H9 (cell line): ENCODE data around the gene C12orf75. TPM values are rescaled to one million over a fixed set of nuclear protein-coding genes. Genes with fewer than 3 reads are reported as not detected.

Experiments
- DNase-seq: peaks from one replicate; pipeline ENCODE4 v3.0.0-alpha.2; 2017
- H2AFZ ChIP-seq: one replicate; pipeline ENCODE4 v1.6.1; 2013; ENCODE audit warnings: mild to moderate bottlenecking, low read length, control low read depth, moderate library complexity
- H2AK5ac ChIP-seq: 2 replicates; pipeline ENCODE4 v1.6.1; 2013; ENCODE audit warnings: low read length, control low read depth, mixed read lengths; ENCODE audit not compliant: insufficient read length
- H2BK120ac ChIP-seq: one replicate; pipeline ENCODE4 v1.6.1; 2013; ENCODE audit warnings: low read depth, mild to moderate bottlenecking, low read length, control low read depth, inconsistent platforms; ENCODE audit not compliant: poor library complexity, severe bottlenecking
- H2BK12ac ChIP-seq: 2 replicates; pipeline ENCODE4 v1.6.1; 2013; ENCODE audit warnings: low read length, control low read depth, mixed read lengths, low read depth; ENCODE audit not compliant: insufficient read length
- H2BK15ac ChIP-seq: 2 replicates; pipeline ENCODE4 v1.6.1; 2013; ENCODE audit warnings: low read depth, low read length, control low read depth
- H2BK20ac ChIP-seq: one replicate; pipeline ENCODE4 v1.6.1; 2013; ENCODE audit warnings: low read depth, mild to moderate bottlenecking, low read length, control low read depth, inconsistent platforms; ENCODE audit not compliant: poor library complexity, severe bottlenecking
- H2BK5ac ChIP-seq: 2 replicates; pipeline ENCODE4 v1.6.1; 2013; ENCODE audit warnings: low read length, control low read depth, mixed read lengths; ENCODE audit not compliant: insufficient read length
- H3K14ac ChIP-seq: 2 replicates; pipeline ENCODE4 v1.6.1; 2013; ENCODE audit warnings: low read length, control low read depth; ENCODE audit not compliant: insufficient read depth
- H3K18ac ChIP-seq: 2 replicates; pipeline ENCODE4 v1.6.1; 2013; ENCODE audit warnings: low read depth, mild to moderate bottlenecking, mixed read lengths, low read length, control low read depth; ENCODE audit not compliant: insufficient read length
- H3K23ac ChIP-seq: 2 replicates; pipeline ENCODE4 v1.6.1; 2013; ENCODE audit warnings: low read length, control low read depth, mixed read lengths, low read depth; ENCODE audit not compliant: insufficient read length
- H3K23me2 ChIP-seq: 2 replicates; pipeline ENCODE4 v1.6.1; 2013; ENCODE audit warnings: low read depth, mild to moderate bottlenecking, mixed read lengths, low read length, control low read depth; ENCODE audit not compliant: insufficient read length, poor library complexity, severe bottlenecking
- H3K27ac ChIP-seq: 2 replicates; pipeline ENCODE4 v1.5.1; 2013; ENCODE audit warnings: low read length, control low read depth, mixed read lengths, low read depth; ENCODE audit not compliant: insufficient read length
- H3K27me3 ChIP-seq: 2 replicates; pipeline ENCODE4 v1.6.1; 2013; ENCODE audit warnings: low read length, control low read depth, inconsistent platforms; ENCODE audit not compliant: insufficient read depth
- H3K4ac ChIP-seq: 2 replicates; pipeline ENCODE4 v1.6.1; 2013; ENCODE audit warnings: low read depth, mild to moderate bottlenecking, control low read depth, inconsistent platforms, low read length, moderate library complexity
- H3K4me1 ChIP-seq: 2 replicates; pipeline ENCODE4 v1.6.1; 2013; ENCODE audit warnings: low read length, control low read depth, inconsistent platforms; ENCODE audit not compliant: insufficient read depth
- H3K4me2 ChIP-seq: 2 replicates; pipeline ENCODE4 v1.6.1; 2013; ENCODE audit warnings: low read length, control low read depth, mixed read lengths; ENCODE audit not compliant: insufficient read length, insufficient read depth
- H3K56ac ChIP-seq: 2 replicates; pipeline ENCODE4 v1.6.1; 2013; ENCODE audit warnings: low read depth, mild to moderate bottlenecking, mixed read lengths, low read length, control low read depth; ENCODE audit not compliant: insufficient read length
- H3K79me1 ChIP-seq: 2 replicates; pipeline ENCODE4 v1.6.1; 2013; ENCODE audit warnings: low read depth, mild to moderate bottlenecking, moderate library complexity, low read length, control low read depth, inconsistent platforms; ENCODE audit not compliant: insufficient read depth, poor library complexity, severe bottlenecking
- H3K79me2 ChIP-seq: 2 replicates; pipeline ENCODE4 v1.6.1; 2013; ENCODE audit warnings: low read length, control low read depth, inconsistent platforms; ENCODE audit not compliant: insufficient read depth
- H3K9ac ChIP-seq: 2 replicates; pipeline ENCODE4 v1.6.1; 2013; ENCODE audit warnings: low read length, control low read depth, mixed read lengths; ENCODE audit not compliant: insufficient read length; ENCODE audit errors: extremely low read depth
- H3K9me3 ChIP-seq: one replicate; pipeline ENCODE4 v1.6.1; 2013; ENCODE audit warnings: low read depth, low read length, inconsistent platforms; ENCODE audit not compliant: control insufficient read depth
- H3T11ph ChIP-seq: one replicate; pipeline ENCODE4 v1.6.1; 2013; ENCODE audit warnings: mild to moderate bottlenecking, low read length, control low read depth, inconsistent platforms
- H4K20me1 ChIP-seq: one replicate; pipeline ENCODE4 v1.6.1; 2013; ENCODE audit not compliant: control insufficient read depth, insufficient read length, insufficient read depth
- H4K5ac ChIP-seq: 2 replicates; pipeline ENCODE4 v1.6.1; 2013; ENCODE audit warnings: low read depth, mild to moderate bottlenecking, mixed read lengths, low read length, control low read depth; ENCODE audit not compliant: insufficient read length
- H4K8ac ChIP-seq: replicated peaks from 2 replicates; pipeline ENCODE4 v1.6.1; 2013; ENCODE audit warnings: low read length, control low read depth, mixed read lengths, low read depth; ENCODE audit not compliant: insufficient read length
- H4K91ac ChIP-seq: 2 replicates; pipeline ENCODE4 v1.6.1; 2013; ENCODE audit warnings: low read depth, mild to moderate bottlenecking, moderate library complexity, mixed read lengths, low read length, control low read depth; ENCODE audit not compliant: insufficient read length
- H3K27ac Mint-ChIP-seq, 3 experiments: 2 replicates in 2 of 3; 3 replicates in 1 of 3; pipeline ENCODE4 v1.8.0; 2020 to 2021; ENCODE audit warnings: mixed read lengths in 3 of 3, mild to moderate bottlenecking in 1 of 3, moderate library complexity in 1 of 3
- H3K27me3 Mint-ChIP-seq: 2 replicates; pipeline ENCODE4 v1.8.0; 2021; ENCODE audit warnings: low read depth, mild to moderate bottlenecking, moderate library complexity, mixed read lengths
- H3K36me3 Mint-ChIP-seq, 3 experiments: 2 replicates in 2 of 3; 3 replicates in 1 of 3; pipeline ENCODE4 v1.8.0; 2020 to 2021; ENCODE audit warnings: low read depth in 3 of 3, mixed read lengths in 3 of 3; ENCODE audit not compliant: insufficient read depth in 1 of 3
- H3K4me1 Mint-ChIP-seq, 2 experiments: 2 replicates each; pipeline ENCODE4 v1.8.0; 2020; ENCODE audit warnings: mixed read lengths in 2 of 2
- H3K4me3 Mint-ChIP-seq, 2 experiments: 2 replicates in 1 of 2; 3 replicates in 1 of 2; pipeline ENCODE4 v1.8.0; 2020 to 2021; ENCODE audit warnings: mild to moderate bottlenecking in 2 of 2, mixed read lengths in 2 of 2, moderate library complexity in 1 of 2
- H3K9me3 Mint-ChIP-seq, 2 experiments: 2 replicates in 1 of 2; 3 replicates in 1 of 2; pipeline ENCODE4 v1.8.0; 2020; ENCODE audit warnings: mild to moderate bottlenecking in 2 of 2, mixed read lengths in 2 of 2, moderate library complexity in 1 of 2
- CTCF ChIP-seq: fragments of 200-600 bp; sonication (generic); conservative IDR thresholded peaks from 3 replicates; pipeline ENCODE4 v1.8.0; 2021; ENCODE audit warnings: antibody characterized with exemption, mild to moderate bottlenecking
- WGBS: extraction: QIAGEN DNeasy Blood & Tissue Kit; methylation state at CpG from one replicate; pipeline ENCODE4 v1.1.7; 2013; ENCODE audit warnings: missing lambda C conversion rate, low lambda C conversion rate, mixed read lengths; ENCODE audit not compliant: insufficient read length; ENCODE audit errors: extremely low coverage; 5-methylcytosine and 5-hydroxymethylcytosine counted together
- total RNA-seq: library from RNA; stranded (reverse); gene quantifications from 2 replicates; pipeline ENCODE4 v1.2.1, GENCODE V29; 2021

The C12orf75 gene
- total RNA-seq, 1 experiment from 2014 or later, result 37.9 TPM

- H3K27ac ChIP-seq, result no peak overlapping the region
- H3T11ph ChIP-seq, result no peak overlapping the region
- no CpG with 5 or more reads among the region's 2 CpGs for WGBS
- no peak overlapping the region for H2AK5ac ChIP-seq
- H2BK120ac ChIP-seq, result no peak overlapping the region
- H4K20me1 ChIP-seq, result no peaks in the 10 kb centered on the region
- Mint-ChIP-seq H3K27ac (no peak overlapping the region; a peak in 1 of 7 replicates), H3K27me3 (peaks cover 21% of the 10 kb centered on the region), H3K9me3 (no peaks in the 10 kb centered on the region), H3K36me3 (no peaks in the 10 kb centered on the region), H3K4me1 (no peaks in the 10 kb centered on the region; a peak in 1 of 4 replicates), H3K4me3 (no peak overlapping the region)
- no peak overlapping the region for H3K18ac ChIP-seq
- H3K27me3 ChIP-seq, result no peaks in the 10 kb centered on the region
- H3K4ac ChIP-seq, result no peak overlapping the region
- no peaks in the 10 kb centered on the region for H3K79me2 ChIP-seq
- no peak overlapping the region for H4K5ac ChIP-seq
- no peak overlapping the region for H4K8ac ChIP-seq
- no peaks in the 10 kb centered on the region for H3K23me2 ChIP-seq
- H3K9ac ChIP-seq, result no peak overlapping the region
- H3K23ac ChIP-seq, result no peak overlapping the region
- H3K56ac ChIP-seq, result no peak overlapping the region
- no peak for DNase-seq
- H3K4me2 ChIP-seq, result no peak overlapping the region
- H3K4me1 ChIP-seq, result no peaks in the 10 kb centered on the region
- no peak overlapping the region for H2BK12ac ChIP-seq
- H2AFZ ChIP-seq, result no peak overlapping the region
- TF ChIP-seq CTCF, result no peak
- no peak overlapping the region for H2BK15ac ChIP-seq
- H3K9me3 ChIP-seq, result no peaks in the 10 kb centered on the region
- H4K91ac ChIP-seq, result no peak overlapping the region
- no peak overlapping the region for H2BK20ac ChIP-seq
- H2BK5ac ChIP-seq, result no peak overlapping the region
- H3K79me1 ChIP-seq, result no peaks in the 10 kb centered on the region
- no peak overlapping the region for H3K14ac ChIP-seq
Observed at GRCh38 chr12:105324704-105325103, 5.8 kb upstream of the C12orf75 start.
